ENCODE measurements around the gene CAV3. TPM values are rescaled to one million over a fixed set of nuclear protein-coding genes. Genes with fewer than 3 reads are reported as not detected.

CAV3 gene
- total and polyA plus RNA-seq, 2 experiments from 2014 or later, result not detected

GRCh38 chr3:8760506-8760905, 26.9 kb downstream of the CAV3 start (continued):
- no peak for TF ChIP-seq REST (IDR thresholded peaks at IDR 0.05; ENCODE audit: unreplicated experiment)

GRCh38 chr3:8761866-8762265, 28.3 kb downstream of the CAV3 start:
- no peak overlapping the region for H3K27ac ChIP-seq (ENCODE audit: low read depth)
- no peaks in the 10 kb centered on the region for H3F3A ChIP-seq (replicated peaks; ENCODE audit: low read depth)
- no peaks in the 10 kb centered on the region for H4K20me1 ChIP-seq (replicated peaks; ENCODE audit: insufficient read depth)
- no peaks in the 10 kb centered on the region for H3K9me2 ChIP-seq (ENCODE audit: insufficient read depth)
- no peaks in the 10 kb centered on the region for H3K4me1 ChIP-seq (ENCODE audit: insufficient read depth)
- no peak overlapping the region for H3K4me3 Mint-ChIP-seq
- no peak for DNase-seq (ENCODE audit: low spot score)
- H3K9me3 Mint-ChIP-seq, result no peaks in the 10 kb centered on the region
- no peaks in the 10 kb centered on the region for H3K36me3 Mint-ChIP-seq (ENCODE audit: low read depth)
- no peak overlapping the region for H2AFZ ChIP-seq
- peaks cover 9% of the 10 kb centered on the region for H3K27me3 Mint-ChIP-seq (ENCODE audit: insufficient read depth, low read depth, poor library complexity)
- H3K27ac Mint-ChIP-seq, result no peak overlapping the region
- H3K79me2 ChIP-seq (replicated peaks; ENCODE audit: insufficient read depth), result no peaks in the 10 kb centered on the region
- H3K36me3 ChIP-seq (ENCODE audit: insufficient read depth), result no peaks in the 10 kb centered on the region
- TF ChIP-seq JUNB (IDR thresholded peaks at IDR 0.05; ENCODE audit: unreplicated experiment), result no peak
- TF ChIP-seq ETS1 (IDR thresholded peaks at IDR 0.05), result no peak
- TF ChIP-seq, protein P1, sequence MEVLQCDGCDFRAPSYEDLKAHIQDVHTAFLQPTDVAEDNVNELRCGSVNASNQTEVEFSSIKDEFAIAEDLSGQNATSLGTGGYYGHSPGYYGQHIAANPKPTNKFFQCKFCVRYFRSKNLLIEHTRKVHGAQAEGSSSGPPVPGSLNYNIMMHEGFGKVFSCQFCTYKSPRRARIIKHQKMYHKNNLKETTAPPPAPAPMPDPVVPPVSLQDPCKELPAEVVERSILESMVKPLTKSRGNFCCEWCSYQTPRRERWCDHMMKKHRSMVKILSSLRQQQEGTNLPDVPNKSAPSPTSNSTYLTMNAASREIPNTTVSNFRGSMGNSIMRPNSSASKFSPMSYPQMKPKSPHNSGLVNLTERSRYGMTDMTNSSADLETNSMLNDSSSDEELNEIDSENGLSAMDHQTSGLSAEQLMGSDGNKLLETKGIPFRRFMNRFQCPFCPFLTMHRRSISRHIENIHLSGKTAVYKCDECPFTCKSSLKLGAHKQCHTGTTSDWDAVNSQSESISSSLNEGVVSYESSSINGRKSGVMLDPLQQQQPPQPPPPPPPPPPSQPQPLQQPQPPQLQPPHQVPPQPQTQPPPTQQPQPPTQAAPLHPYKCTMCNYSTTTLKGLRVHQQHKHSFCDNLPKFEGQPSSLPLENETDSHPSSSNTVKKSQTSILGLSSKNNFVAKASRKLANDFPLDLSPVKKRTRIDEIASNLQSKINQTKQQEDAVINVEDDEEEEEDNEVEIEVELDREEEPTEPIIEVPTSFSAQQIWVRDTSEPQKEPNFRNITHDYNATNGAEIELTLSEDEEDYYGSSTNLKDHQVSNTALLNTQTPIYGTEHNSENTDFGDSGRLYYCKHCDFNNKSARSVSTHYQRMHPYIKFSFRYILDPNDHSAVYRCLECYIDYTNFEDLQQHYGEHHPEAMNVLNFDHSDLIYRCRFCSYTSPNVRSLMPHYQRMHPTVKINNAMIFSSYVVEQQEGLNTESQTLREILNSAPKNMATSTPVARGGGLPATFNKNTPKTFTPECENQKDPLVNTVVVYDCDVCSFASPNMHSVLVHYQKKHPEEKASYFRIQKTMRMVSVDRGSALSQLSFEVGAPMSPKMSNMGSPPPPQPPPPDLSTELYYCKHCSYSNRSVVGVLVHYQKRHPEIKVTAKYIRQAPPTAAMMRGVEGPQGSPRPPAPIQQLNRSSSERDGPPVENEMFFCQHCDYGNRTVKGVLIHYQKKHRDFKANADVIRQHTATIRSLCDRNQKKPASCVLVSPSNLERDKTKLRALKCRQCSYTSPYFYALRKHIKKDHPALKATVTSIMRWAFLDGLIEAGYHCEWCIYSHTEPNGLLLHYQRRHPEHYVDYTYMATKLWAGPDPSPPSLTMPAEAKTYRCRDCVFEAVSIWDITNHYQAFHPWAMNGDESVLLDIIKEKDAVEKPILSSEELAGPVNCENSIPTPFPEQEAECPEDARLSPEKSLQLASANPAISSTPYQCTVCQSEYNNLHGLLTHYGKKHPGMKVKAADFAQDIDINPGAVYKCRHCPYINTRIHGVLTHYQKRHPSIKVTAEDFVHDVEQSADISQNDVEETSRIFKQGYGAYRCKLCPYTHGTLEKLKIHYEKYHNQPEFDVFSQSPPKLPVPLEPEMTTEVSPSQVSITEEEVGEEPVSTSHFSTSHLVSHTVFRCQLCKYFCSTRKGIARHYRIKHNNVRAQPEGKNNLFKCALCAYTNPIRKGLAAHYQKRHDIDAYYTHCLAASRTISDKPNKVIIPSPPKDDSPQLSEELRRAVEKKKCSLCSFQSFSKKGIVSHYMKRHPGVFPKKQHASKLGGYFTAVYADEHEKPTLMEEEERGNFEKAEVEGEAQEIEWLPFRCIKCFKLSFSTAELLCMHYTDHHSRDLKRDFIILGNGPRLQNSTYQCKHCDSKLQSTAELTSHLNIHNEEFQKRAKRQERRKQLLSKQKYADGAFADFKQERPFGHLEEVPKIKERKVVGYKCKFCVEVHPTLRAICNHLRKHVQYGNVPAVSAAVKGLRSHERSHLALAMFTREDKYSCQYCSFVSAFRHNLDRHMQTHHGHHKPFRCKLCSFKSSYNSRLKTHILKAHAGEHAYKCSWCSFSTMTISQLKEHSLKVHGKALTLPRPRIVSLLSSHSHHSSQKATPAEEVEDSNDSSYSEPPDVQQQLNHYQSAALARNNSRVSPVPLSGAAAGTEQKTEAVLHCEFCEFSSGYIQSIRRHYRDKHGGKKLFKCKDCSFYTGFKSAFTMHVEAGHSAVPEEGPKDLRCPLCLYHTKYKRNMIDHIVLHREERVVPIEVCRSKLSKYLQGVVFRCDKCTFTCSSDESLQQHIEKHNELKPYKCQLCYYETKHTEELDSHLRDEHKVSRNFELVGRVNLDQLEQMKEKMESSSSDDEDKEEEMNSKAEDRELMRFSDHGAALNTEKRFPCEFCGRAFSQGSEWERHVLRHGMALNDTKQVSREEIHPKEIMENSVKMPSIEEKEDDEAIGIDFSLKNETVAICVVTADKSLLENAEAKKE (CRISPR knock-in tag; IDR thresholded peaks at IDR 0.05), result no peak
- TF ChIP-seq CREB1 (CRISPR knock-in tag; IDR thresholded peaks at IDR 0.05; ENCODE audit: low read depth), result no peak
- no peak for TF ChIP-seq NANOG (IDR thresholded peaks at IDR 0.05; ENCODE audit: borderline replicate concordance)
- TF ChIP-seq, protein P2, sequence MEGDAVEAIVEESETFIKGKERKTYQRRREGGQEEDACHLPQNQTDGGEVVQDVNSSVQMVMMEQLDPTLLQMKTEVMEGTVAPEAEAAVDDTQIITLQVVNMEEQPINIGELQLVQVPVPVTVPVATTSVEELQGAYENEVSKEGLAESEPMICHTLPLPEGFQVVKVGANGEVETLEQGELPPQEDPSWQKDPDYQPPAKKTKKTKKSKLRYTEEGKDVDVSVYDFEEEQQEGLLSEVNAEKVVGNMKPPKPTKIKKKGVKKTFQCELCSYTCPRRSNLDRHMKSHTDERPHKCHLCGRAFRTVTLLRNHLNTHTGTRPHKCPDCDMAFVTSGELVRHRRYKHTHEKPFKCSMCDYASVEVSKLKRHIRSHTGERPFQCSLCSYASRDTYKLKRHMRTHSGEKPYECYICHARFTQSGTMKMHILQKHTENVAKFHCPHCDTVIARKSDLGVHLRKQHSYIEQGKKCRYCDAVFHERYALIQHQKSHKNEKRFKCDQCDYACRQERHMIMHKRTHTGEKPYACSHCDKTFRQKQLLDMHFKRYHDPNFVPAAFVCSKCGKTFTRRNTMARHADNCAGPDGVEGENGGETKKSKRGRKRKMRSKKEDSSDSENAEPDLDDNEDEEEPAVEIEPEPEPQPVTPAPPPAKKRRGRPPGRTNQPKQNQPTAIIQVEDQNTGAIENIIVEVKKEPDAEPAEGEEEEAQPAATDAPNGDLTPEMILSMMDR (conservative IDR thresholded peaks at IDR 0.05; ENCODE audit: low read depth in 2 of 2), result no peak
- no peak for TF ChIP-seq STAT1 (IDR thresholded peaks at IDR 0.05; ENCODE audit: unreplicated experiment)
- TF ChIP-seq REST (IDR thresholded peaks at IDR 0.05; ENCODE audit: unreplicated experiment), result no peak
- no peak for TF ChIP-seq EZH2phosphoT487 (IDR thresholded peaks at IDR 0.05; ENCODE audit: unreplicated experiment)
- peaks cover 3% of the 10 kb centered on the region; the same call in 2 of the 3 replicates for H3K4me1 Mint-ChIP-seq
- H3K27me3 ChIP-seq (ENCODE audit: insufficient read depth), result peaks cover 7% of the 10 kb centered on the region
- H3K4me2 ChIP-seq, result no peak overlapping the region
- H3K4me3 ChIP-seq, result no peak overlapping the region
- no peak for ATAC-seq

Data from GM23338 (cell line).